Panc1 (cell line): ENCODE data around the gene IL31RA. TPM values are rescaled to one million over a fixed set of nuclear protein-coding genes. Genes with fewer than 3 reads are reported as not detected.
A peak's percentile ranks its signal among the peaks of the same experiment; 100 is the strongest.

ENCODE experiments used
- ATAC-seq: fragments of 200-7000 bp; cut with Tn5 transposase; 2 replicates; pipeline ENCODE4 v1.9.1; 2020; ENCODE audit warnings: mild to moderate bottlenecking, moderate library complexity
- BruUV-seq: library from RNA; stranded (reverse); fragments of 400-500 nt; replicated peaks from 2 replicates; lab custom pipeline; 2021; lab: Mats Ljungman, UMichigan
- CTCF ChIA-PET: fragments of 300-600 bp; sonication (Branson Sonifier 250); formaldehyde crosslinking; loops from one replicate; lab custom pipeline; 2022; ENCODE audit warnings: antibody characterized with exemption; lab: Charles Lee
- POLR2A ChIA-PET: fragments of 300-600 bp; sonication (Branson Sonifier 250); formaldehyde crosslinking; loops from one replicate; lab custom pipeline; 2022; ENCODE audit warnings: antibody characterized with exemption; lab: Charles Lee
- DNase-seq: peaks from one replicate; pipeline ENCODE4 v3.0.0-alpha.2; 2010; ENCODE audit warnings: low read depth, low spot score
- H3K27ac ChIP-seq: 2 replicates; pipeline ENCODE4 v1.5.1; 2011; ENCODE audit warnings: mild to moderate bottlenecking, low read length, inconsistent platforms
- H3K27me3 ChIP-seq: fragments of 200-500 bp; sonication (Bioruptor generic); 2 replicates; pipeline ENCODE4 v1.6.0; 2014; ENCODE audit warnings: low read length, inconsistent platforms; ENCODE audit not compliant: control insufficient read depth, insufficient read depth
- H3K36me3 ChIP-seq: fragments of 200-500 bp; sonication (Bioruptor generic); 2 replicates; pipeline ENCODE4 v1.5.1; 2014; ENCODE audit warnings: inconsistent platforms, mild to moderate bottlenecking, low read length, moderate library complexity; ENCODE audit not compliant: control insufficient read depth, insufficient read depth
- H3K4me1 ChIP-seq: 2 replicates; pipeline ENCODE4 v1.5.1; 2011; ENCODE audit warnings: inconsistent platforms, mild to moderate bottlenecking, low read length, moderate library complexity; ENCODE audit not compliant: control insufficient read depth, insufficient read depth
- H3K4me3 ChIP-seq, 2 experiments: 2 replicates each; pipeline ENCODE4 v1.5.1; 2011 to 2012; ENCODE audit warnings: low read depth in 2 of 2, low read length in 2 of 2, mild to moderate bottlenecking in 2 of 2, inconsistent platforms in 1 of 2, moderate library complexity in 1 of 2
- H3K9me3 ChIP-seq: fragments of 200-500 bp; sonication (Bioruptor generic); 2 replicates; pipeline ENCODE4 v1.5.1; 2014; ENCODE audit warnings: low read depth, mild to moderate bottlenecking, inconsistent platforms, low read length, moderate library complexity; ENCODE audit not compliant: control insufficient read depth, insufficient read depth
- CTCF ChIP-seq: fragments of 450-650 bp; IDR thresholded peaks from 2 replicates; pipeline ENCODE4 v1.5.1; 2017; ENCODE audit warnings: mild to moderate bottlenecking
- POLR2AphosphoS5 ChIP-seq: IDR thresholded peaks from 2 replicates; pipeline ENCODE4 v1.6.1; 2012; ENCODE audit warnings: mild to moderate bottlenecking, low read depth, low read length, moderate library complexity
- REST ChIP-seq, 2 experiments: IDR thresholded peaks; 2 replicates each; pipeline ENCODE4 v1.6.1; 2011 to 2012; ENCODE audit warnings: low read depth in 2 of 2, control low read depth in 1 of 2, low read length in 1 of 2, mild to moderate bottlenecking in 1 of 2, moderate library complexity in 1 of 2; ENCODE audit not compliant: insufficient read depth in 1 of 2
- SIN3A ChIP-seq: IDR thresholded peaks from 2 replicates; pipeline ENCODE4 v1.6.1; 2012; ENCODE audit warnings: low read depth, mild to moderate bottlenecking, low read length, moderate library complexity, borderline replicate concordance; ENCODE audit not compliant: insufficient read depth
- TCF7L2 ChIP-seq: IDR thresholded peaks from 2 replicates; pipeline ENCODE4 v1.6.1; 2011; ENCODE audit warnings: mild to moderate bottlenecking, low read depth, low read length, inconsistent platforms
- in situ Hi-C: cut with HindIII; loops from 2 replicates; pipeline ENCODE4 v1.10.0; 2016; ENCODE audit warnings: low sequenced_read_pairs, low pct_unique_long_range_greater_than_20kb
- intact Hi-C: fragments of 100-400 bp; cut with micrococcal nuclease; formaldehyde crosslinking; loops from one replicate; pipeline ENCODE4 v1.10.0; 2022; ENCODE audit not compliant: unreplicated experiment
- total RNA-seq: library from RNA; stranded (reverse); gene quantifications from one replicate; pipeline ENCODE4 v1.2.1, GENCODE V29; 2021; ENCODE audit not compliant: unreplicated experiment

The IL31RA gene
- total RNA-seq, 1 experiment from 2014 or later, result 3.1 TPM

- Histone ChIP-seq H3K4me3 (no peak overlapping the region), H3K36me3 (no peaks in the 10 kb centered on the region), H3K9me3 (no peaks in the 10 kb centered on the region), H3K4me1 (peaks cover 3% of the 10 kb centered on the region; the same call in 1 of the 2 replicates), H3K27me3 (no peaks in the 10 kb centered on the region), H3K27ac (no peak overlapping the region)
- CTCF ChIA-PET, result no interaction called here
- BruUV-seq, result no TSS peak
- ATAC-seq (no peak), DNase-seq (no peak)
- POLR2A ChIA-PET, result no interaction called here
- no peak for TF ChIP-seq REST (IDR thresholded peaks at IDR 0.05; ENCODE audit: insufficient read depth in 1 of 2, low read depth in 2 of 2, low read length in 1 of 2)
- TF ChIP-seq CTCF, result no peak
- TF ChIP-seq TCF7L2, result no peak
- no peak for TF ChIP-seq SIN3A
- intact Hi-C loops, result loop anchor here (10.0 kb wide), 1 partner anchor 205 kb away; the partner anchor contains the start of gene SLC38A9
- in situ Hi-C loops, result no loop called here
Measured at GRCh38 chr5:55919625-55920024, 68.5 kb downstream of the IL31RA start.

GRCh38 chr5:55920784-55921183, 69.6 kb downstream of the IL31RA start:
- H3K4me3 ChIP-seq, result no peak overlapping the region
- ChIA-PET POLR2A (no interaction called here), CTCF (no interaction called here)
- DNase-seq (no peak), ATAC-seq (peak; percentile 51; the same call in 1 of the 2 replicates)
- intact Hi-C loops (loop anchor here (10.0 kb wide), 1 partner anchor 206 kb away; the partner anchor contains the start of gene SLC38A9), in situ Hi-C loops (no loop called here)
- TF ChIP-seq CTCF, result peak; percentile 83
- TF ChIP-seq POLR2AphosphoS5, result no peak
- H3K27me3 ChIP-seq, result no peaks in the 10 kb centered on the region
- no TSS peak for BruUV-seq
- peaks cover 3% of the 10 kb centered on the region; the same call in 1 of the 2 replicates for H3K4me1 ChIP-seq
- no peak overlapping the region for H3K27ac ChIP-seq
- no peaks in the 10 kb centered on the region for H3K9me3 ChIP-seq
- H3K36me3 ChIP-seq, result no peaks in the 10 kb centered on the region
